Measurements from ENCODE around the gene SLC7A1.

SLC7A1 gene

DNA sequence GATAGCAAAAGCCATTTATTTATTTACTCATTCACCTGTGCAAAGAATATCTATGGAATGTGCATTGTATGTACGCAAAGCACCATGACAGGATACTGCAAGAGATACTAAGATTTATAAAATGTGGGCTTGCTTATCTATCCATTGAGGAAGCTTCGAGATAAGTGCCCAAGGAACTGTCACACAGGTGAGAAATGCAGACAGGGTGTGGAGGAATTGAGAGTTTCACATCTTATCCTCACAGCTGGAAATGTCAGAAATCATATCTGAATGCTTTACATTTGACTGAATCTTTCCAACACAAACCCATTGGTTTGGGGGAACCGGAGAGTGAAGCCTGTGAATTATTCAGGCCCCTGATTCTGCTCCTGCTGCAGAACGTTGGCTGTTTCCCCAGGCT lies 113.0 kb downstream of the SLC7A1 start:
- Mint-ChIP-seq H3K9me3 (no peaks in the 10 kb centered on the region), H3K27me3 (peaks cover 4% of the 10 kb centered on the region), H3K4me3 (no peak overlapping the region), H3K36me3 (no peaks in the 10 kb centered on the region), H3K27ac (no peak overlapping the region), H3K4me1 (no peaks in the 10 kb centered on the region)
- no peak for DNase-seq
- CTCF ChIA-PET: interaction anchor here (2.0 kb wide), 1 partner anchor 10 kb away, joined by 7 read pairs; no protein-coding TSS in a partner anchor

DNA sequence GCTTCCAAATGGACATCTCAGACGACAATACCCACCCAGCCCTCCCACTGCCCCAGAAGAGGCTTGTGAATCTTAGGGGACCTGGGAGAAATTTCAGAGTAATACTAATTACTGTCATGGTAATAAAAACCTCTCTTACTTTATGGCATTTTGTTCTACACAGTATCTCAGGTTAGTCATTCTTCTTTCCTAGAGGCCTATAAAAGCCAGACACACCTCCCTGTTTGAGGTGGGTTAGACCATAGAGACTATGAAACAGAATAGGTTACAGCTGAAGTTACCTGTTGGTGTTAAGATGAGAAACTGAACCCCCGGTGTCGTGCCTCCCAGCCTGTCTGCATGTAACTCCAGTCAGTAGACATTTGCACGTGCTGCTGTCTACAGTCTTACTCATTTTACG lies 113.9 kb downstream of the SLC7A1 start:
- CTCF ChIA-PET: interaction anchor here (2.0 kb wide), 1 partner anchor 9 kb away, joined by 7 read pairs; no protein-coding TSS in a partner anchor

GRCh38 chr13:29480893-29481525 lies 114.5 kb downstream of the SLC7A1 start:
- CTCF ChIA-PET: interaction anchor here (1.1 to 2.0 kb wide), 2 partner anchors 9 to 27 kb away, joined by 3 to 7 read pairs; no protein-coding TSS in a partner anchor
- H3K27me3 Mint-ChIP-seq: peaks cover 4% of the 10 kb centered on the region

More for the DNA sequence above, 113.9 kb downstream of the SLC7A1 start:
- no peak for DNase-seq
- Mint-ChIP-seq H3K9me3 (no peaks in the 10 kb centered on the region), H3K27me3 (peaks cover 4% of the 10 kb centered on the region), H3K4me1 (no peaks in the 10 kb centered on the region), H3K4me3 (no peak overlapping the region), H3K27ac (no peak overlapping the region), H3K36me3 (no peaks in the 10 kb centered on the region)

DNA sequence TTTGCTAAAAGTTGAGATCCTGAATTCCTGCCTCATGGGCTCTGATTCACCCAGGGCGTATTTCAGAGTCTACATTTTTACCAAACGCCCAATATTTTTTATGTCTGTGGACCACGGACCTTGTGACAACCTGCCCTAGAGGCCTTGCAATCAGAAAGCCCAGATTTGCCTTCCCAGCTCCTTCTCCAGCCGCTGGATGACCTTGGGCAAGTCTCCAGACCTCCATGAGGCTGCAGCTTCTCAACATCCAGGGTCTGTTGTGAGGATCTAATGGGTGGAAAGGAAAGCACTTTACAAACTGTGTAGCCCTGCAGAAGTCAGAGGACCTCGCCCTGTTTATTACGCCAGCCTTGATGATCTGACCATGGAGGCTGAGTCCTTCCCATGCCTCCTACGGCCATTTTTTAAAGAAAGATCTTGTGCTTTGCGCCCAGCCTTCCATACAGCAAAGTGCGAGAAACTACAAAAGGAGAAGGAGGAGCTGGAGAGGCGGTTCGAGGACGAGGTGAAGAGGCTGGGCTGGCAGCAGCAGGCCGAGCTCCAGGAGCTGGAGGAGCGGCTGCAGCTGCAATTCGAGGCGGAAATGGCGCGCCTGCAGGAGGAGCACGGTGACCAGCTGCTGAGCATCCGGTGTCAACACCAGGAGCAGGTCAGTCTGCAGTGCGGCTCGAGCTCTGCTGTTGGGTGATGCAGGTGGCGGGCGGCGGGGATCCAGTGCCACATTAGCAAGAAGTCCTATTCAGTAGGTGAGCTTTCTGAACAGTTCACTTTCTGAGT lies 115.6 kb downstream of the SLC7A1 start:
- H3K4me3 Mint-ChIP-seq: no peak overlapping the region
- H3K27ac Mint-ChIP-seq: no peak overlapping the region
- CTCF ChIA-PET: interaction anchor here (0.7 to 1.1 kb wide), 2 partner anchors 28 to 216 kb away, joined by 3 read pairs; no protein-coding TSS in a partner anchor
- DNase-seq: no peak
- H3K4me1 Mint-ChIP-seq: no peaks in the 10 kb centered on the region
- no peaks in the 10 kb centered on the region for H3K36me3 Mint-ChIP-seq
- peaks cover 4% of the 10 kb centered on the region for H3K27me3 Mint-ChIP-seq
- no peaks in the 10 kb centered on the region for H3K9me3 Mint-ChIP-seq

More at GRCh38 chr13:29480893-29481525, 114.5 kb downstream of the SLC7A1 start:
- H3K9me3 Mint-ChIP-seq: no peaks in the 10 kb centered on the region
- no peak for DNase-seq
- no peaks in the 10 kb centered on the region for H3K4me1 Mint-ChIP-seq
- no peaks in the 10 kb centered on the region for H3K36me3 Mint-ChIP-seq
- no peak overlapping the region for H3K27ac Mint-ChIP-seq
- H3K4me3 Mint-ChIP-seq: no peak overlapping the region

GRCh38 chr13:29476046-29476445 lies 119.4 kb downstream of the SLC7A1 start:
- H3K4me3 Mint-ChIP-seq: no peak overlapping the region
- CTCF ChIA-PET: no interaction called here
- H3K27ac Mint-ChIP-seq: no peak overlapping the region
- no peaks in the 10 kb centered on the region for H3K9me3 Mint-ChIP-seq
- no peak for DNase-seq
- H3K27me3 Mint-ChIP-seq: peaks cover 4% of the 10 kb centered on the region
- H3K36me3 Mint-ChIP-seq: no peaks in the 10 kb centered on the region
- no peaks in the 10 kb centered on the region for H3K4me1 Mint-ChIP-seq

- Mint-ChIP-seq H3K36me3 (no peaks in the 10 kb centered on the region), H3K27ac (no peak overlapping the region), H3K4me1 (no peaks in the 10 kb centered on the region), H3K27me3 (peaks cover 8% of the 10 kb centered on the region), H3K9me3 (no peaks in the 10 kb centered on the region), H3K4me3 (no peak overlapping the region)
- DNase-seq: no peak
- CTCF ChIA-PET: interaction anchor here (0.7 kb wide), 1 partner anchor 65 kb away, joined by 3 read pairs; no protein-coding TSS in a partner anchor
Measured at GRCh38 chr13:29474991-29475390, 120.5 kb downstream of the SLC7A1 start.

DNA sequence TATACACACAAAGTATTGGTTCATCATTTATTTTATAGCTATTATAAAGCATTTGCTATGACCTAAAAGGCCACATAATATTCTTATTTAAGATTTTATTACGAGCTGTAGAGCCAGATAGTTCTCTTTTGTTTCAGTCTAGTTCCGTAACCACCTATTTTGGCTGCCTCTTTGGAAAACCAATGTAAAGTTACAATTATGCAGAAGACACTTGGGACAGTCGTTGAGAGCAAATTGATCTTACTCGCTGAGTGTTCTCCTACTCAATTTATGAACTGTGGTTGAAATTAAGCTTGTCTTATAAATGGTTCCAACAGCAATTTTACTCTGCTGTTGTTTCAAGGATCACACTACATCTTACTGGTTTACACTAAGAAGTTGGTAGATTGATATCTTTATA lies 122.3 kb downstream of the SLC7A1 start:
- H3K4me1 Mint-ChIP-seq: no peaks in the 10 kb centered on the region
- no peak overlapping the region for H3K4me3 Mint-ChIP-seq
- no peaks in the 10 kb centered on the region for H3K36me3 Mint-ChIP-seq
- no peak for DNase-seq
- no peak overlapping the region for H3K27ac Mint-ChIP-seq
- CTCF ChIA-PET: interaction anchor here (0.6 to 1.2 kb wide), 10 partner anchors 18 to 256 kb away, joined by 3 to 6 read pairs (median 4); no protein-coding TSS in a partner anchor
- no peaks in the 10 kb centered on the region for H3K9me3 Mint-ChIP-seq
- peaks cover 8% of the 10 kb centered on the region for H3K27me3 Mint-ChIP-seq

DNA sequence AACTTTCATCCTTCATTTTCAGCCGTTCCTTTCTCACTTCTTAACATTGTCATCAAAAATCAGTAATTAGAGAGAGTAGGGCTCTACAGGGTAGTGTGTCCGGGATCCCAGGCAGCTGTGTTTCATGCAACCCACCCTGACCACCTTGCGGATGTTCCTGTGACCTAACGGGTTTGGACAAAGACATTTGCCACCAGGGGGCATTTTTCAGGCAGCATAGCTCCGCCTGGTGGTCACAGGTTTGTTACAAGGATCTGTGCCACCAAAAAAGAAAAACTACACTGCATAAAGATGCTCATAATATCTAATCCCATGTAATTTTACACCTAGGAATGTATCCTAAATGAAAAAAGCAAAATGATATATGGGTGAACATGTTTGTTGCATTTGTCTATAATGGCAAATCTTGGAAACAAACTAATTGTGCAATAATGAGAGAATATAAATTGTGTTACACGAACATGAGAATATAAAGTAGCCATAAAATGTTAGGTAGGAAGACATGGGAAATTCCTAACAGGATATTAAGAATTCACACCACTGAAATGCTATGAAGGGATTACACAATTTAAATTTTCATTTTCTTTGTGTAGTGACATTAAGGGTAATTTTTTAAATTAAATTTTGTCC lies 123.0 kb downstream of the SLC7A1 start:
- Mint-ChIP-seq H3K4me3 (no peak overlapping the region), H3K9me3 (no peaks in the 10 kb centered on the region), H3K27ac (no peak overlapping the region), H3K27me3 (peaks cover 8% of the 10 kb centered on the region), H3K4me1 (no peaks in the 10 kb centered on the region), H3K36me3 (no peaks in the 10 kb centered on the region)
- CTCF ChIA-PET: interaction anchor here (0.9 to 1.8 kb wide), 7 partner anchors 9 to 257 kb away, joined by 3 to 13 read pairs (median 4); no protein-coding TSS in a partner anchor
- DNase-seq: peak; percentile 69

DNA sequence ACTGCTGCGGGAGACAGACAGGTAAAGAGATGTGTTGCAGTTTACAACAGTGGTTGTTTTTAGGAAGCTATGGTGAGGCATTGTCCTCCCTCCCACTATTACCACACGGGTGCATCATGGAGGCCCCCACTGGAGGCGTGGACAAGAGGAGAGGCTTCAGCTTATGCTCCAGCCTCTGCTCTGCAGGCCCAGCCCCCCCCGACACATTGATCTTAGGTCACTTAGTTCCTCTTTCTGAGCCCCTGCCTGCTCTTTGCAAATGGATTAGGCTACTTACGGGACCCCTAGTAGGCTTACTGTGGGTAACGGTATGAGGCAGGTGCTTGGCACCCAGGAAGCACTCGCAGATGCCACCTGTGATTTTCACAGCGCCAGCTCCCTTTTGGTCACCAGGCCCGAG lies 123.9 kb downstream of the SLC7A1 start:
- no peak for DNase-seq
- no peaks in the 10 kb centered on the region for H3K9me3 Mint-ChIP-seq
- no peak overlapping the region for H3K27ac Mint-ChIP-seq
- peaks cover 8% of the 10 kb centered on the region for H3K27me3 Mint-ChIP-seq
- H3K36me3 Mint-ChIP-seq: no peaks in the 10 kb centered on the region
- H3K4me1 Mint-ChIP-seq: no peaks in the 10 kb centered on the region
- no peak overlapping the region for H3K4me3 Mint-ChIP-seq
- CTCF ChIA-PET: interaction anchor here (0.9 to 1.8 kb wide), 5 partner anchors 10 to 237 kb away, joined by 3 to 13 read pairs (median 5); no protein-coding TSS in a partner anchor

DNA sequence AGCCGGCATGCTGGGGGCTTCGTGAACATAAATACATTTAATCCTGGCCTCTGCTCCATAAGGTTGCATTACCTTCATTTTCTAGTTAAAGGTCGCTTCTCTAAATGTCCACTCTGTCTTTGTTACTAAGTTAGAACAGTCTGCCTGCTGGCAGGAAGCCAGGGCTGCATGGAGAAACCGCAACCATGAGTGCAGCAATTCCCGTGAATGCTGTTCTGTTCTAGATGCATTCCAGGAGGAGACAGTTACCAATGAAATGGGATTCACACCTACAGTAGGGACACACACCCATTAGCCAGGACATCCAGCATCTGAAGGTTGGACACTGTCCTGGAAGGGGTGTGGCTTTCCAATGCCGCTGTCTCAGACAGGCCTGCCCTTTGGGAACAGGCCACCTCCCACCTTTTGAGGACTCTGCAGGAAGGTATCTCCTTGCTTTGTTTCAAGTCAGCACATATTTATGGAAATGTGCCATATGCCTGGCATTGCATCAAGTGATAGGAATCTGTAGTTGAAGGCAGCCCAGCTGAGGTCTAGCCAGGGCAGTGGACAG lies 129.7 kb downstream of the SLC7A1 start:
- Mint-ChIP-seq H3K4me1 (no peaks in the 10 kb centered on the region), H3K27me3 (peaks cover 8% of the 10 kb centered on the region), H3K4me3 (no peak overlapping the region), H3K36me3 (no peaks in the 10 kb centered on the region), H3K9me3 (no peaks in the 10 kb centered on the region), H3K27ac (no peak overlapping the region)
- CTCF ChIA-PET: no interaction called here
- DNase-seq: no peak

GRCh38 chr13:29464105-29464679 lies 131.3 kb downstream of the SLC7A1 start:
- CTCF ChIA-PET: no interaction called here

DNA sequence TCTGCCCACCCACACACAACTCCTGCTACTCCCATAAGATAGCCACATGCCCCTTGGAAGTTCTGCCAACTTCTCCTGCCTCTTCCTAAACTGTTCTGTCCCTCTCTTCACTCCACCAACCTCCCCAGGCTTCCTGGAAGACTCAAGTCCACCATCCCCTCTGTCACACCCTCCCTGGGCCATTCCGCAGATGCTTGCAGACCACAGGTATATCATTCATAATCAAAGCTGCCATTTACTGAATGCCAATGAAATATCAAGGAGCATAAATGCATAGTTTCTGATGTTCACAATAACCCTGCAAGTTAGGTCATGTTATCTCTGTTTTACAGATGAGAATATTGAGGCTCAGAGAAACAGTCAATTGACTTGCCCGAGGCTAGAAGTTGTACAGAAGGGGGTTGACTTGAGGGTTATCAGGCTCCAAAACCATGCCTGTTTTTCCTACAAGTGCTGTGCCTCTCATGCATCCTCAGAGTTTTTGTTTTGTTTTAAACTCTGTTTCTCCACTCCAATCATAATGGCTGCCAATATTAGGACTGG lies 135.6 kb downstream of the SLC7A1 start:
- H3K4me1 Mint-ChIP-seq: no peaks in the 10 kb centered on the region
- no peak overlapping the region for H3K27ac Mint-ChIP-seq
- DNase-seq: no peak
- no peaks in the 10 kb centered on the region for H3K36me3 Mint-ChIP-seq
- no peaks in the 10 kb centered on the region for H3K9me3 Mint-ChIP-seq
- CTCF ChIA-PET: interaction anchor here (0.7 to 1.3 kb wide), 2 partner anchors 158 to 248 kb away, joined by 3 read pairs; no protein-coding TSS in a partner anchor
- H3K4me3 Mint-ChIP-seq: no peak overlapping the region
- peaks cover 7% of the 10 kb centered on the region for H3K27me3 Mint-ChIP-seq

More at GRCh38 chr13:29464105-29464679, 131.3 kb downstream of the SLC7A1 start:
- H3K27me3 Mint-ChIP-seq: peaks cover 6% of the 10 kb centered on the region
- no peak overlapping the region for H3K4me3 Mint-ChIP-seq
- DNase-seq: no peak
- no peaks in the 10 kb centered on the region for H3K9me3 Mint-ChIP-seq
- no peak overlapping the region for H3K27ac Mint-ChIP-seq
- H3K36me3 Mint-ChIP-seq: no peaks in the 10 kb centered on the region
- H3K4me1 Mint-ChIP-seq: no peaks in the 10 kb centered on the region

Data from activated naive CD4-positive, alpha-beta T cell treated with anti-CD3 and anti-CD28 coated beads, Interleukin-2, amount 10 ng/mL, durations not matched to agents 7 days and 5 days (primary cell).